B cell (primary cell): ENCODE measurements around the gene SYT6.

Experiments used
- CTCF ChIP-seq: fragments of 200-600 bp; IDR thresholded peaks from one replicate; pipeline ENCODE4 v1.8.0; 2022; ENCODE audit warnings: antibody characterized with exemption, mild to moderate bottlenecking
- EZH2 ChIP-seq: IDR thresholded peaks from 2 replicates; pipeline ENCODE4 v1.6.1; 2012; ENCODE audit warnings: borderline replicate concordance, low read depth, mild to moderate bottlenecking, moderate library complexity, low read length; ENCODE audit not compliant: insufficient read depth, poor library complexity, severe bottlenecking

- TF ChIP-seq CTCF (no peak), EZH2 (no peak)
Observed at GRCh38 chr1:114090738-114091505, 62.7 kb downstream of the SYT6 start.
